PC-9 (cell line): Measurements from ENCODE around the gene PRLR. TPM values are rescaled to one million over a fixed set of nuclear protein-coding genes. Genes with fewer than 3 reads are reported as not detected.

Source experiments
- BruUV-seq: library from RNA; stranded (reverse); fragments of 400-500 nt; replicated peaks from 2 replicates; lab custom pipeline; 2021; lab: Mats Ljungman, UMichigan
- CTCF ChIA-PET: fragments of 300-600 bp; sonication (Branson Sonifier 250); formaldehyde crosslinking; loops from one replicate; lab custom pipeline; 2022; ENCODE audit warnings: antibody characterized with exemption; lab: Charles Lee
- POLR2A ChIA-PET: fragments of 300-600 bp; sonication (Branson Sonifier 250); formaldehyde crosslinking; loops from one replicate; lab custom pipeline; 2022; ENCODE audit warnings: antibody characterized with exemption; ENCODE audit not compliant: unreplicated experiment; lab: Charles Lee
- DNase-seq, 2 experiments: peaks; one replicate each; pipeline versions ENCODE4 v3.0.0 to v3.0.0-alpha.2; 2015 to 2022; ENCODE audit warnings: mixed read lengths in 1 of 2
- H2AFZ ChIP-seq: fragments of 200-600 bp; sonication (generic); 2 replicates; pipeline ENCODE4 v1.8.1; 2017; ENCODE audit warnings: antibody characterized with exemption
- H3F3A ChIP-seq: fragments of 200-600 bp; sonication (generic); 2 replicates; pipeline ENCODE4 v1.8.1; 2017; ENCODE audit warnings: antibody characterized with exemption, mild to moderate bottlenecking, low read depth; ENCODE audit not compliant: insufficient read depth
- H3K27ac ChIP-seq: fragments of 200-600 bp; sonication (generic); 2 replicates; pipeline ENCODE4 v1.6.1; 2016; ENCODE audit warnings: mixed run types
- H3K27me3 ChIP-seq: fragments of 200-600 bp; sonication (generic); 2 replicates; pipeline ENCODE4 v1.6.1; 2016; ENCODE audit warnings: low read depth, mixed run types; ENCODE audit not compliant: insufficient read depth
- H3K36me3 ChIP-seq: fragments of 200-600 bp; sonication (generic); 2 replicates; pipeline ENCODE4 v1.6.1; 2016; ENCODE audit warnings: low read depth, mixed run types
- H3K4me1 ChIP-seq: fragments of 200-600 bp; sonication (generic); replicated peaks from 2 replicates; pipeline ENCODE4 v1.6.1; 2016; ENCODE audit warnings: mixed run types; ENCODE audit not compliant: insufficient read depth
- H3K4me2 ChIP-seq: fragments of 200-600 bp; sonication (generic); 2 replicates; pipeline ENCODE4 v1.6.1; 2017; ENCODE audit warnings: mixed run types
- H3K4me3 ChIP-seq: fragments of 200-600 bp; sonication (generic); 2 replicates; pipeline ENCODE4 v1.6.1; 2016; ENCODE audit warnings: mixed run types
- H3K79me2 ChIP-seq: fragments of 200-600 bp; sonication (generic); 2 replicates; pipeline ENCODE4 v1.6.1; 2017; ENCODE audit warnings: low read depth, mixed run types
- H3K9me2 ChIP-seq: fragments of 200-600 bp; sonication (generic); 2 replicates; pipeline ENCODE4 v1.8.1; 2017; ENCODE audit warnings: mild to moderate bottlenecking; ENCODE audit not compliant: insufficient read depth
- H3K9me3 ChIP-seq: fragments of 200-600 bp; sonication (generic); 2 replicates; pipeline ENCODE4 v1.8.1; 2016; ENCODE audit warnings: low read depth; ENCODE audit not compliant: insufficient read depth
- H4K20me1 ChIP-seq: fragments of 200-600 bp; sonication (generic); 2 replicates; pipeline ENCODE4 v1.8.1; 2017; ENCODE audit not compliant: insufficient read depth
- CTCF ChIP-seq: fragments of 200-600 bp; sonication (generic); conservative IDR thresholded peaks from 2 replicates; pipeline ENCODE4 v1.6.1; 2017; ENCODE audit warnings: mixed run types, antibody characterized with exemption, mild to moderate bottlenecking, moderate library complexity
- EZH2 ChIP-seq: fragments of 200-600 bp; sonication (generic); IDR thresholded peaks from 2 replicates; pipeline ENCODE4 v1.8.0; 2017; ENCODE audit warnings: antibody characterized with exemption, low read depth
- intact Hi-C: fragments of 100-400 bp; cut with micrococcal nuclease; formaldehyde crosslinking; loops from one replicate; pipeline ENCODE4 v1.10.0; 2022; ENCODE audit not compliant: unreplicated experiment
- total RNA-seq: library from RNA; stranded (reverse); gene quantifications from 2 replicates; pipeline ENCODE4 v1.2.3, GENCODE V29; 2021

Gene PRLR
- total RNA-seq, 1 experiment from 2014 or later = not detected

GRCh38 chr5:35199886-35200285 lies 30.4 kb downstream of the PRLR start:
- CTCF ChIA-PET = no interaction called here
- Histone ChIP-seq H3K4me2 (no peak overlapping the region), H3K4me1 (no peaks in the 10 kb centered on the region), H4K20me1 (no peaks in the 10 kb centered on the region), H2AFZ (no peak overlapping the region), H3K27ac (no peak overlapping the region), H3K4me3 (no peak overlapping the region), H3K79me2 (no peaks in the 10 kb centered on the region), H3K9me2 (no peaks in the 10 kb centered on the region), H3F3A (no peaks in the 10 kb centered on the region), H3K36me3 (no peaks in the 10 kb centered on the region), H3K27me3 (peaks cover 51% of the 10 kb centered on the region), H3K9me3 (no peaks in the 10 kb centered on the region)
- BruUV-seq = no TSS peak
- POLR2A ChIA-PET = no interaction called here
- DNase-seq = no peak
- intact Hi-C loops = loop anchor here (5.0 kb wide), 2 partner anchors 113 to 728 kb away; no protein-coding TSS in a partner anchor
- no peak for TF ChIP-seq CTCF
- TF ChIP-seq EZH2 = no peak

- no peak overlapping the region for H3K4me2 ChIP-seq
- no peaks in the 10 kb centered on the region for H3K9me2 ChIP-seq
- H3K36me3 ChIP-seq = no peaks in the 10 kb centered on the region
- H3K27ac ChIP-seq = no peak overlapping the region
- no peaks in the 10 kb centered on the region for H4K20me1 ChIP-seq
- TF ChIP-seq EZH2 (no peak), CTCF (no peak)
- no peaks in the 10 kb centered on the region for H3K79me2 ChIP-seq
- H2AFZ ChIP-seq = no peak overlapping the region
- no peak overlapping the region for H3K4me3 ChIP-seq
- ChIA-PET POLR2A (no interaction called here), CTCF (no interaction called here)
- H3K9me3 ChIP-seq = no peaks in the 10 kb centered on the region
- H3F3A ChIP-seq = no peaks in the 10 kb centered on the region
- no peaks in the 10 kb centered on the region for H3K4me1 ChIP-seq
- peaks cover 63% of the 10 kb centered on the region for H3K27me3 ChIP-seq
- BruUV-seq = no TSS peak
- intact Hi-C loops = no loop called here
- DNase-seq = no peak
These were observed 31.6 kb downstream of the PRLR start for GRCh38 chr5:35198686-35199085.

- Histone ChIP-seq H4K20me1 (no peaks in the 10 kb centered on the region), H3K4me1 (no peaks in the 10 kb centered on the region), H3K9me2 (no peaks in the 10 kb centered on the region), H3K4me3 (no peak overlapping the region), H3K27ac (no peak overlapping the region), H3K79me2 (no peaks in the 10 kb centered on the region), H3K4me2 (no peak overlapping the region), H2AFZ (no peak overlapping the region), H3K36me3 (no peaks in the 10 kb centered on the region), H3K9me3 (no peaks in the 10 kb centered on the region), H3K27me3 (peaks cover 69% of the 10 kb centered on the region), H3F3A (no peaks in the 10 kb centered on the region)
- no TSS peak for BruUV-seq
- POLR2A ChIA-PET = no interaction called here
- CTCF ChIA-PET = no interaction called here
- DNase-seq = no peak
- intact Hi-C loops = no loop called here
- TF ChIP-seq EZH2 (no peak), CTCF (no peak)
These were observed 32.2 kb downstream of the PRLR start for GRCh38 chr5:35198075-35198474.
